Smooth muscle cell (in vitro differentiated cells): Measurements from ENCODE around the gene SKIC8. TPM values are rescaled to one million over a fixed set of nuclear protein-coding genes. Genes with fewer than 3 reads are reported as not detected.

Source experiments
- DNase-seq: peaks from one replicate; lab custom pipeline; 2025; ENCODE audit not compliant: unreplicated experiment; lab: John Stamatoyannopoulos, UW
- H2AFZ ChIP-seq: fragments of 200-600 bp; sonication (generic); 2 replicates; pipeline ENCODE4 v1.6.0; 2016; ENCODE audit warnings: antibody characterized with exemption, low read depth, mild to moderate bottlenecking
- H3F3A ChIP-seq: fragments of 200-600 bp; sonication (generic); 2 replicates; pipeline ENCODE4 v1.6.0; 2017; ENCODE audit warnings: antibody characterized with exemption, low read depth
- H3K27ac ChIP-seq: fragments of 200-600 bp; sonication (generic); 2 replicates; pipeline ENCODE4 v1.5.1; 2016; ENCODE audit warnings: low read depth, mild to moderate bottlenecking
- H3K27me3 ChIP-seq: fragments of 200-600 bp; sonication (generic); 2 replicates; pipeline ENCODE4 v1.6.1; 2016; ENCODE audit warnings: low read depth, mild to moderate bottlenecking
- H3K36me3 ChIP-seq: fragments of 200-600 bp; sonication (generic); 2 replicates; pipeline ENCODE4 v1.5.1; 2016; ENCODE audit warnings: low read depth
- H3K4me1 ChIP-seq: fragments of 200-600 bp; sonication (generic); 2 replicates; pipeline ENCODE4 v1.5.1; 2016; ENCODE audit warnings: low read depth
- H3K4me2 ChIP-seq: fragments of 200-600 bp; sonication (generic); 2 replicates; pipeline ENCODE4 v1.6.0; 2016; ENCODE audit warnings: mild to moderate bottlenecking
- H3K4me3 ChIP-seq: fragments of 200-600 bp; sonication (generic); 2 replicates; pipeline ENCODE4 v1.5.1; 2016; ENCODE audit warnings: mild to moderate bottlenecking
- H3K79me2 ChIP-seq: fragments of 200-600 bp; sonication (generic); 2 replicates; pipeline ENCODE4 v1.6.0; 2016; ENCODE audit warnings: low read depth, mild to moderate bottlenecking
- H3K9ac ChIP-seq: fragments of 200-600 bp; sonication (generic); 2 replicates; pipeline ENCODE4 v1.6.0; 2016; ENCODE audit warnings: low read depth
- H3K9me3 ChIP-seq: fragments of 200-600 bp; sonication (generic); replicated peaks from 2 replicates; pipeline ENCODE4 v1.5.1; 2016; ENCODE audit warnings: low read depth
- H4K20me1 ChIP-seq: fragments of 200-600 bp; sonication (generic); 2 replicates; pipeline ENCODE4 v1.6.0; 2016; ENCODE audit warnings: low read depth
- CTCF ChIP-seq: fragments of 200-600 bp; sonication (generic); IDR thresholded peaks from 2 replicates; pipeline ENCODE4 v1.5.1; 2017; ENCODE audit warnings: borderline replicate concordance, mild to moderate bottlenecking, antibody characterized with exemption; ENCODE audit not compliant: insufficient read depth, poor library complexity, severe bottlenecking
- WGBS: methylation state at CpG from one replicate; pipeline ENCODE4 v1.1.7; 2016; ENCODE audit warnings: low lambda C conversion rate; 5-methylcytosine and 5-hydroxymethylcytosine counted together
- polyA plus RNA-seq: library from polyadenylated mRNA; unstranded; fragments of >200 nt; fragmentation: Nextera tagmentation; extraction: Ambion mirVana; gene quantifications from 2 replicates; pipeline ENCODE4 v1.2.1, GENCODE V29; 2016
- total RNA-seq: library from RNA; depleted of rRNA; stranded (reverse); fragments of >200 nt; gene quantifications from 2 replicates; pipeline ENCODE4 v1.2.3, GENCODE V29; 2014

Gene SKIC8
- total and polyA plus RNA-seq, 2 experiments from 2014 or later: 63.6 to 72.9 TPM

GRCh38 chr15:78307976-78308375 is 8.6 kb upstream of the SKIC8 start:
- Histone ChIP-seq H3K9ac (no peak overlapping the region), H3K36me3 (no peaks in the 10 kb centered on the region), H4K20me1 (no peaks in the 10 kb centered on the region), H3K4me2 (no peak overlapping the region), H3K27me3 (no peaks in the 10 kb centered on the region), H3K9me3 (no peaks in the 10 kb centered on the region), H3F3A (no peaks in the 10 kb centered on the region), H2AFZ (no peak overlapping the region), H3K79me2 (no peaks in the 10 kb centered on the region), H3K4me3 (no peak overlapping the region), H3K4me1 (peaks cover 6% of the 10 kb centered on the region), H3K27ac (no peak overlapping the region)
- no peak for TF ChIP-seq CTCF
- WGBS: 84% methylated on average over 6 of the region's 6 CpGs
- DNase-seq: no peak

GRCh38 chr15:78306176-78306774 is 6.9 kb upstream of the SKIC8 start:
- Histone ChIP-seq H3K9me3 (no peaks in the 10 kb centered on the region), H4K20me1 (no peaks in the 10 kb centered on the region), H3K27ac (peak overlapping the region; percentile 67), H3F3A (no peaks in the 10 kb centered on the region), H3K4me1 (no peaks in the 10 kb centered on the region), H3K4me3 (no peak overlapping the region), H3K36me3 (no peaks in the 10 kb centered on the region), H3K79me2 (no peaks in the 10 kb centered on the region), H2AFZ (peak overlapping the region; percentile 9), H3K9ac (no peak overlapping the region), H3K27me3 (no peaks in the 10 kb centered on the region), H3K4me2 (peak overlapping the region; percentile 50)
- 81% methylated on average over 3 of the region's 3 CpGs for WGBS
- no peak for DNase-seq
- TF ChIP-seq CTCF: no peak

GRCh38 chr15:78304216-78305066 is 5.0 kb upstream of the SKIC8 start:
- Histone ChIP-seq H3K27ac (peak overlapping the region; percentile 67), H3K79me2 (no peaks in the 10 kb centered on the region), H2AFZ (peak overlapping the region; percentile 31), H3F3A (no peaks in the 10 kb centered on the region), H3K9me3 (no peaks in the 10 kb centered on the region), H3K36me3 (no peaks in the 10 kb centered on the region), H4K20me1 (no peaks in the 10 kb centered on the region), H3K4me2 (no peak overlapping the region), H3K4me3 (no peak overlapping the region), H3K4me1 (peaks cover 5% of the 10 kb centered on the region), H3K9ac (no peak overlapping the region), H3K27me3 (no peaks in the 10 kb centered on the region)
- WGBS: 93% methylated on average over 9 of the region's 9 CpGs
- no peak for TF ChIP-seq CTCF
- no peak for DNase-seq
